ENCODE data around the gene AKT3.

AKT3 gene

GRCh38 chr1:243548516-243548915, 301.5 kb downstream of the AKT3 start:
- no peak for DNase-seq

- DNase-seq, result no peak
Observed at GRCh38 chr1:243547891-243548290, 302.2 kb downstream of the AKT3 start.

- DNase-seq, result no peak
Observed at GRCh38 chr1:243546457-243546856, 303.6 kb downstream of the AKT3 start.

GRCh38 chr1:243543501-243543900, 306.5 kb downstream of the AKT3 start:
- no peak for DNase-seq

- no peak for DNase-seq
Observed at GRCh38 chr1:243542739-243543415, 307.2 kb downstream of the AKT3 start.

GRCh38 chr1:243539636-243540035, 310.4 kb downstream of the AKT3 start:
- DNase-seq, result no peak

GRCh38 chr1:243535014-243535413, 315.0 kb downstream of the AKT3 start:
- no peak for DNase-seq

GRCh38 chr1:243529512-243529911, 320.5 kb downstream of the AKT3 start:
- no peak for DNase-seq

- DNase-seq, result no peak
Observed at GRCh38 chr1:243528459-243529121, 321.5 kb downstream of the AKT3 start.

GRCh38 chr1:243526180-243526579, 323.9 kb downstream of the AKT3 start:
- no peak for DNase-seq

GRCh38 chr1:243525085-243525487, 325.0 kb downstream of the AKT3 start:
- DNase-seq, result no peak

- no peak for DNase-seq
Observed at GRCh38 chr1:243523766-243524165, 326.3 kb downstream of the AKT3 start.

GRCh38 chr1:243520831-243521230, 329.2 kb downstream of the AKT3 start:
- no peak for DNase-seq

GRCh38 chr1:243514927-243515326, 335.1 kb downstream of the AKT3 start:
- DNase-seq, result no peak

- no peak for DNase-seq
Observed at GRCh38 chr1:243513726-243514491, 336.1 kb downstream of the AKT3 start.

- no peak for DNase-seq
Observed at GRCh38 chr1:243510928-243511327, 339.1 kb downstream of the AKT3 start.

- no peak for DNase-seq
Observed at GRCh38 chr1:243508943-243509342, 341.1 kb downstream of the AKT3 start.

GRCh38 chr1:243508303-243508713, 341.7 kb downstream of the AKT3 start:
- DNase-seq, result no peak

- no peak for DNase-seq
Observed at GRCh38 chr1:243507672-243508302, 342.3 kb downstream of the AKT3 start.

GRCh38 chr1:243507001-243507671, 342.9 kb downstream of the AKT3 start:
- no peak for DNase-seq

- DNase-seq, result no peak
Observed at GRCh38 chr1:243505986-243506689, 343.9 kb downstream of the AKT3 start.

- DNase-seq, result no peak
Observed at GRCh38 chr1:243503155-243503554, 346.9 kb downstream of the AKT3 start.
